Heart right ventricle (tissue), 16 donors: ENCODE measurements around the gene MTMR10. TPM values are rescaled to one million over a fixed set of nuclear protein-coding genes. Genes with fewer than 3 reads are reported as not detected.

Experiments used
- ATAC-seq, 8 donors: fragments of 200-7000 bp; cut with Tn5 transposase; one replicate each; pipeline ENCODE4 v1.9.1; 2020; ENCODE audit warnings: mild to moderate bottlenecking in 8 of 8, moderate library complexity in 8 of 8, moderate number of reproducible peaks in 1 of 8
- DNase-seq, 2 donors: peaks; one replicate each; pipeline ENCODE4 v3.0.0-alpha.2; 2020
- H3K27ac ChIP-seq, 10 donors: fragments of 200-600 bp; sonication (generic) in 2 of 10; one replicate each; pipeline versions ENCODE4 v1.5.0 to v1.8.0; 2020 to 2022; ENCODE audit warnings: mild to moderate bottlenecking in 3 of 10
- H3K27me3 ChIP-seq, 7 donors: fragments of 200-600 bp; one replicate each; pipeline ENCODE4 v1.8.0; 2021 to 2022; ENCODE audit warnings: mild to moderate bottlenecking in 2 of 7
- H3K36me3 ChIP-seq, 9 donors: fragments of 200-600 bp; sonication (generic) in 1 of 9; one replicate each; pipeline versions ENCODE4 v1.5.0 to v1.8.0; 2020 to 2022; ENCODE audit warnings: mild to moderate bottlenecking in 2 of 9
- H3K4me1 ChIP-seq, 9 donors: fragments of 200-600 bp; sonication (generic) in 1 of 9; one replicate each; pipeline versions ENCODE4 v1.5.0 to v1.8.0; 2020 to 2022; ENCODE audit warnings: mild to moderate bottlenecking in 4 of 9
- H3K4me3 ChIP-seq, 10 donors: fragments of 200-600 bp; sonication (generic) in 2 of 10; one replicate each; pipeline versions ENCODE4 v1.5.0 to v1.8.0; 2020 to 2022; ENCODE audit warnings: mild to moderate bottlenecking in 7 of 10, moderate library complexity in 2 of 10
- H3K9me3 ChIP-seq, 11 donors: fragments of 200-600 bp in 10 of 11; sonication (generic) in 2 of 11; one replicate each; pipeline versions ENCODE4 v1.5.0 to v1.8.0; 2013 to 2022; ENCODE audit warnings: mild to moderate bottlenecking in 2 of 11, control low read depth in 1 of 11, moderate library complexity in 1 of 11
- CTCF ChIP-seq, 9 donors: fragments of 200-600 bp; sonication (generic) in 2 of 9; IDR thresholded peaks; one replicate each; pipeline versions ENCODE4 v1.5.0 to v1.8.0; 2021 to 2022; ENCODE audit warnings: antibody characterized with exemption in 9 of 9, mild to moderate bottlenecking in 5 of 9, moderate library complexity in 1 of 9
- WGBS, 2 donors: extraction: QIAGEN DNeasy Blood & Tissue Kit; methylation state at CpG; one replicate each; pipeline ENCODE4 v1.1.7; 2013; ENCODE audit warnings: inconsistent platforms in 1 of 2; 5-methylcytosine and 5-hydroxymethylcytosine counted together
- intact Hi-C, 10 donors: fragments of 100-400 bp; cut with DNase I; formaldehyde crosslinking; loops; one replicate each; pipeline versions ENCODE4 v1.11.1 to v1.14.2; 2022
- polyA plus RNA-seq, 2 donors: library from polyadenylated mRNA; stranded (reverse); fragments of 200-250 nt; gene quantifications; one replicate each; pipeline ENCODE4 v1.2.3, GENCODE V29; 2013
- total RNA-seq, 10 donors: library from RNA; stranded (reverse); fragmentation: NEBNext Ultra II Directional in 3 of 10; extraction: Animal tissue kit (Norgen Biotek cat#: 25700) in 3 of 10; gene quantifications; one replicate each; pipeline versions ENCODE4 v1.2.1 to v1.2.4, GENCODE V29; 2021 to 2023
- donor health status: Arrhythmogenic right ventricular cardiomyopathy.
- donor health status: ischemic (EF 13 %, LVEDD 7.1; RV severe dilation, severe dysfunction).
- donor health status: healthy with polysubstance abuse.
- donor health status: DM: no; HTN: yes; CAD: no.
- donor health status: DM: no; HTN: no; CAD: no.
- donor health status: ischemic (EF 25% LVEDD 6.9; RV normal size, moderate dysfunction).
- donor health status: ischemic (EF 25% LVEDD 5.7; RV mildly dilated, moderate dysfunction).
- donor health status: healthy.
- donor health status: DM: yes; HTN: yes; CAD: no.
- donor health status: Ischemic cardiomyopathy.
- donor health status: ischemic (EF 35%, LVEDD 5.7; RV mildly dilated, moderate dysfunction).
- donor health status: nonischemic (EF 11% LVEDD 7.7; RV severe dilation, severe dysfunction).
- donor health status: DM: yes; HTN: yes; CAD: no.
- donor health status: PGD.
- donor health status: ischemic (EF 29% LVEDD 5.4; RV normal size, mild dysfunction).
- donor health status: nonischemic (EF 23%, LVEDD 6.1; RV moderate dilation, normal function).

MTMR10 gene
- total and polyA plus RNA-seq, 12 donors = 9.4 to 50.1 (median 29.2) TPM

GRCh38 chr15:30929064-30929669 is 62.3 kb downstream of the MTMR10 start:
- peaks cover 0 to under 1% (median 0%) of the 10 kb centered on the region in 9 donors for H3K4me1 ChIP-seq
- no peak overlapping the region for H3K27ac ChIP-seq
- intact Hi-C loops = no loop called here
- no peaks in the 10 kb centered on the region for H3K27me3 ChIP-seq
- whole genome bisulfite sequencing, 2 donors = 77 to 82% methylated on average over 10 of the region's 10 CpGs
- no peak overlapping the region for H3K4me3 ChIP-seq
- no peaks in the 10 kb centered on the region for H3K9me3 ChIP-seq
- DNase-seq (no peak), ATAC-seq (no peak)
- H3K36me3 ChIP-seq = peaks cover 0 to 87% (median 64%) of the 10 kb centered on the region in 9 donors
- no peak for TF ChIP-seq CTCF (IDR thresholded peaks at IDR 0.05)

- Histone ChIP-seq H3K36me3 (peaks cover 0 to 85% (median 70%) of the 10 kb centered on the region in 9 donors), H3K4me1 (peaks cover 0 to 12% (median 9%) of the 10 kb centered on the region in 9 donors), H3K4me3 (no peak overlapping the region), H3K27ac (no peak overlapping the region), H3K9me3 (no peaks in the 10 kb centered on the region), H3K27me3 (no peaks in the 10 kb centered on the region)
- ATAC-seq (no peak), DNase-seq (no peak)
- intact Hi-C loops = no loop called here
- 83 to 90% methylated on average over 5 of the region's 5 CpGs for WGBS, 2 donors
- no peak for TF ChIP-seq CTCF (IDR thresholded peaks at IDR 0.05)
These were observed 63.4 kb downstream of the MTMR10 start for GRCh38 chr15:30928076-30928475.

- ATAC-seq (no peak), DNase-seq (no peak)
- no peak overlapping the region for H3K4me3 ChIP-seq
- H3K27ac ChIP-seq = no peak overlapping the region
- no peak for TF ChIP-seq CTCF (IDR thresholded peaks at IDR 0.05)
- no peaks in the 10 kb centered on the region for H3K27me3 ChIP-seq
- peaks cover 0 to 20% (median 17%) of the 10 kb centered on the region in 9 donors for H3K4me1 ChIP-seq
- H3K9me3 ChIP-seq = no peaks in the 10 kb centered on the region
- peaks cover 0 to 88% (median 70%) of the 10 kb centered on the region in 9 donors for H3K36me3 ChIP-seq
- intact Hi-C loops = no loop called here
- WGBS, 2 donors = 84 to 89% methylated on average over 7 of the region's 7 CpGs
These were observed 64.2 kb downstream of the MTMR10 start for GRCh38 chr15:30927148-30927761.

- H3K27ac ChIP-seq = no peak overlapping the region
- H3K4me3 ChIP-seq = no peak overlapping the region
- H3K4me1 ChIP-seq = peaks cover 0 to 29% (median 26%) of the 10 kb centered on the region in 9 donors
- 92 to 94% methylated on average over 8 of the region's 8 CpGs for WGBS, 2 donors
- no peaks in the 10 kb centered on the region for H3K27me3 ChIP-seq
- peaks cover 0 to 93% (median 65%) of the 10 kb centered on the region in 9 donors for H3K36me3 ChIP-seq
- DNase-seq (no peak), ATAC-seq (no peak)
- TF ChIP-seq CTCF (IDR thresholded peaks at IDR 0.05) = no peak
- no peaks in the 10 kb centered on the region for H3K9me3 ChIP-seq
- intact Hi-C loops = no loop called here
These were observed 65.3 kb downstream of the MTMR10 start for GRCh38 chr15:30926161-30926560.
